Measurements from ENCODE around the gene EPS8. TPM values are rescaled to one million over a fixed set of nuclear protein-coding genes. Genes with fewer than 3 reads are reported as not detected.

Gene EPS8
- total RNA-seq, 1 donor, result 4.2 TPM

DNA sequence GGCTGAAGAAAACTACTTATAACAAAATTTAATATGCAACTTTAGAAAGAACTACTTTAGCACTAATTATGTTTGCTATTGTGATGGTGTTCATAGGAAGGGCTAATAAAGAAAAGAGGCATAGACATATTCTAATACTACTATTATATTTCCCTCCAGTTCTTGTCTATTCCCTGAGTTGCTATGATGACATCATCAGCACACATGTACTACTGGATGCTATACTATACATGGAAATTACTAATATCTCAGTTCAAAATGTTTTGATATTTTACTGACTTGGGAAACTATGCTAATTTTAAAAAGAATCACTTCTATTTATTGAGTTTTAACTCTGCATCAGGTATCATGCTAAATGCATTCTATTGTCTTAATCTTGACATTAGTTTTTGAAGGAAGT, 101.6 kb downstream of the EPS8 start:
- Histone ChIP-seq H3K9me3 (ENCODE audit: low read depth, low read length) (no peaks in the 10 kb centered on the region), H3K4me1 (ENCODE audit: insufficient read depth, low read length) (peaks cover 29% of the 10 kb centered on the region), H3K27me3 (ENCODE audit: insufficient read depth, low read length) (no peaks in the 10 kb centered on the region), H3K4me3 (ENCODE audit: low read length) (no peak overlapping the region)

DNA sequence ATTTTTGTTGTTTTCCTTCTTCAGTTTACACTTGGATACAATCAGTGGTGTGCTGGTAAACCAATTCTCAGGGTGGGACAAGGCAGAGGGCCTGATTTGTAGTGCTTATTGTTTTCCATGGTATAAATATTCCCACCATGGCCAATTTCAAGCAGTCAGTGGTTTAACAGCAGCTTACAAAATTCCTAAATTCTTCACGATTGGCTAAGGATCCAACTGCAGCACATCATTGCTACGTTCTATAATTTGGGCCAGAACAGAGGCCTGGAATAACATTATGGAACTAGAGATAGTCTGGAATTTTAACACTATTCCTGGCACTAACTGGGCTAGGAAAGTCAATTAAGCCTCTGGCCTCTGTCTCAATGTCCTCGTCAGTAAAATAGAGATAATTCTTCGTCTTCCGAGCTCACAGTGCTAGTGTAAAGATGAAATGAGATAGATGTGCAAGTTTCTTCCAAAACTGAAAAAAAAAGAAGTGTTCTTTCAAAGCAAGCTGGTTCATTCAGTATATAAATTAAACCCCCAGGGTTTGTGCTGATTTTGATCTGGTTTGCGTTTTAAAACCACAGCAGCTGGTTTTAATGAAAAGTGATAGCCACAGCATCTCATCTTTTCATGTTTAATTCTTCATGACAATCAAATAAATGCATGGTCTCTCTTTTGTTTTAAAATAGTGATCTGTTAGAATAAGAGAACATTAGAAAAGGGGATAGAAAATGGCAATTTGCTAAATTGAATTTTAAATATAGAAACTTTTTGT, 104.1 kb downstream of the EPS8 start:
- Histone ChIP-seq H3K4me1 (ENCODE audit: insufficient read depth, low read length) (peaks cover 16% of the 10 kb centered on the region), H3K4me3 (ENCODE audit: low read length) (no peak overlapping the region), H3K27me3 (ENCODE audit: insufficient read depth, low read length) (no peaks in the 10 kb centered on the region), H3K9me3 (ENCODE audit: low read depth, low read length) (no peaks in the 10 kb centered on the region)

DNA sequence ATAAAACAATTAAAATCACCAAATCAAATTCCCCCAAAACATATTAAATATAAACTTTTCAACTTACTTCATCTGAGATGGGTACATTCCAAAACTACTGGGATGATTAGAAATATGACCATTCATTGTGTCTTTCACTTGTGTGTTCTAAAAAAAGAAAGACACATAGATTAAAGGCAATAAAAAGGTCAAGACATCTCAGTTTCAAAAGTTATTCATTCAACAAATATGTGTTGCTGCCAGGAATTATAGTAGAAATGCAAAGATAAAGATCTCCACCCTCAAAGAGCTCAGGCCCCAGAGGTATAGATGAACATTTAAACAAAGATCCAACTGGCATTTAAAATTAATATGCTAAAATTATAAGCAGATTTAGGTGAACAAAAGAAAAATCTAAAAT, 106.4 kb downstream of the EPS8 start:
- Histone ChIP-seq H3K4me1 (ENCODE audit: insufficient read depth, low read length) (no peaks in the 10 kb centered on the region), H3K27me3 (ENCODE audit: insufficient read depth, low read length) (no peaks in the 10 kb centered on the region), H3K9me3 (ENCODE audit: low read depth, low read length) (no peaks in the 10 kb centered on the region), H3K4me3 (ENCODE audit: low read length) (no peak overlapping the region)

DNA sequence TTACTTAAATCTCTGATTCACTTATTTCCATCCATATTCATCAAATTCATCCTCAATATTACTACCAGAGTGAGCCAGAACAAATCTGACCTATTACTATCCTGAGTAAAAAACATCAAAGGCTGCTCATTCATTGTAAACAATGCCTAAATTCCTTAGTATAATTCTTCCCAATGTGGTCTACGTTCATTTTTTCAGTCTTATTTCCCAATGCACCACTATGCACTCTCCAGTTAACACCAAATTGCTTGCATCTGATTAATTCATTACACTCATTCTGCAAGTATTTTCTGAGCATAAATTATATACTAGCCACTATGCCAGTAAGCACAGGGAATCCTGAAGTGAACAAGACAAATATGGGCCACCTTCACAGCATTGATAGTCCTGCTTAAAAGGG, 110.0 kb downstream of the EPS8 start:
- Histone ChIP-seq H3K4me3 (ENCODE audit: low read length) (no peak overlapping the region), H3K27me3 (ENCODE audit: insufficient read depth, low read length) (no peaks in the 10 kb centered on the region), H3K4me1 (ENCODE audit: insufficient read depth, low read length) (no peaks in the 10 kb centered on the region), H3K9me3 (ENCODE audit: low read depth, low read length) (no peaks in the 10 kb centered on the region)

DNA sequence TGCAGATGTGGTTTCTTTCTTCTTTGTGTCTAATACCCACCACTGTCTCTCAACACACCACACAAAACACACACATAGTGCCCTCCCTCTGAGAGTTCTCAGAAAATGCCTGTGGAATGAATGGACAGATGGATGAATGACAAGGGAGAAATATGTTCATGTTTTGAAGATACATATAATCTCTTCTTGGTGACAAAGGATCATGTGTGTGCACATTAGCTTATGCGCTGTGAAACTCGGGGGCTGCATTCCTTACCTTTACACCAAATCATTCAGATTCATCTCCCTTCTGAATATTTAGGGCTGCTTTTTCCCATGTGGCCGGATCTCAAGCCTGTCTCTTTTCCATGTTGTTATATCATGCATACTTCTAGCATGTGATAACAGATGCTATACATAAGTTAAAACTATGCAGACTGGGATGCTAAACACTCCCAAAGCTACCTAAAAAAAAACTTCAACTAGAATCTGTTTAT, 111.4 kb downstream of the EPS8 start:
- no peaks in the 10 kb centered on the region for H3K9me3 ChIP-seq (ENCODE audit: low read depth, low read length)
- no peak overlapping the region for H3K4me3 ChIP-seq (ENCODE audit: low read length)
- H3K4me1 ChIP-seq (ENCODE audit: insufficient read depth, low read length), result no peaks in the 10 kb centered on the region
- no peaks in the 10 kb centered on the region for H3K27me3 ChIP-seq (ENCODE audit: insufficient read depth, low read length)

DNA sequence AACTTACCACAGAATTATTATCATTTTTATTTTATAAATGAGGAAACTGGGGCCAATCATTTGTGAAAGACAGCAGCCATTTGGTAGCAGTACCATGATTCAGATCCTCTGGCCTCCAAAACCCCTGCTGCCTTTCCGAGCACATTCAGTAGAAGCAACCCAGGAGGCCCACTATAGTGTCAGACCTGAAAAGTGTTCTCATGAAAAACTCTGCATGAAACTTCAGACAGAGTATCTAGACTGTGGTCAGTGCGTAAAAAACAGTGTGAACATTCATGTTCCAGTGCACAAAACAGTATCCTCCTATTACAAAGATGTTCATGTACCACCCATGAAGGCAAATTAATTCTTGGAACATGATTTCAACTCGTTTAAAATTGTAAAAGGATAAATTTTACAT, 112.0 kb downstream of the EPS8 start:
- H3K4me1 ChIP-seq (ENCODE audit: insufficient read depth, low read length), result no peaks in the 10 kb centered on the region
- no peak overlapping the region for H3K4me3 ChIP-seq (ENCODE audit: low read length)
- no peaks in the 10 kb centered on the region for H3K27me3 ChIP-seq (ENCODE audit: insufficient read depth, low read length)
- H3K9me3 ChIP-seq (ENCODE audit: low read depth, low read length), result no peaks in the 10 kb centered on the region

DNA sequence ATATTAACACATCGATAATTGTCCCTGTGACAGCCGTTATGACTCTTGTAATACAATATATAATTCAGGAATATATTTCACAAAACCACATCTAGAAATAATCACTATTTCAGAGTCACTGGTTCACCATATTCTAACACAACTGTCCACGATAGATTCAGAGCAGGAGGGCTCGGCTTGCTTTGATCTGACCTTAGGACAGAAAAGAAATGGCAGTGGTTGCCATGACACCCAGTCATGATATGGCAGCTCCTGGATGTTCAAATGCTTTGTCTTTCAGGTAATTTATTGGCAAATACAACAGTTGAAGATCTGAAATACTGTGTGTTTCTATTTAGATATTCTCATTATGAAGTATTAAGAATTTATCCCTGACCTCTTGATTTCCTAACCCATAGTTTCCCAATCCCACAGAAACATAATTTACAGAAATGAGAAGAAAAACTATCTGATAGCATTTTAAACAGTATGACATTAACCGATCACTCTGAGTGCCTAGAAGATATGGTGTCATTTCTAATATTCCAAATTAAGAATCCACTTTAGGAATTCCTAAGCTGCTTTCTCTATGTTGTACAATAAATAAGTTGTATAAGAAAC, 116.4 kb downstream of the EPS8 start:
- Histone ChIP-seq H3K4me3 (ENCODE audit: low read length) (no peak overlapping the region), H3K4me1 (ENCODE audit: insufficient read depth, low read length) (no peaks in the 10 kb centered on the region), H3K27me3 (ENCODE audit: insufficient read depth, low read length) (no peaks in the 10 kb centered on the region), H3K9me3 (ENCODE audit: low read depth, low read length) (no peaks in the 10 kb centered on the region)

DNA sequence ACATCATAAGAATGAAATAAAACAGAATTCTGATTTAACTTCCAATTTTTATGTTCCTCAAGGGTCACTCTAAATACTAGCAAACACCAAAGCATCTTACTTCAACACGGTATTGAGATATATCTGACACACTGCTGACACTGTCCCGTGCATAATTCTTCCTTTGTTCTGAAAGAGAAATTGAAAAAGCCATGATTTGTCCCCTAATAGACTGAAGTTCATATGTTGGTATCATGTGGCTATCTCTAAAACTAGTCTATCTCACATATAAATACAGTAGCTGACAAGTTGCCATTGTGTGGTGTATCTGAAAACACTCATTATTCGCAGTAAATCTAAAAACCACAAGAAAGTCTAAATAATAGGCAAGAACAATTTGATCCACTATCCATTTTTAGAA, 118.4 kb downstream of the EPS8 start:
- no peaks in the 10 kb centered on the region for H3K9me3 ChIP-seq (ENCODE audit: low read depth, low read length)
- no peak overlapping the region for H3K4me3 ChIP-seq (ENCODE audit: low read length)
- H3K27me3 ChIP-seq (ENCODE audit: insufficient read depth, low read length), result no peaks in the 10 kb centered on the region
- H3K4me1 ChIP-seq (ENCODE audit: insufficient read depth, low read length), result no peaks in the 10 kb centered on the region

DNA sequence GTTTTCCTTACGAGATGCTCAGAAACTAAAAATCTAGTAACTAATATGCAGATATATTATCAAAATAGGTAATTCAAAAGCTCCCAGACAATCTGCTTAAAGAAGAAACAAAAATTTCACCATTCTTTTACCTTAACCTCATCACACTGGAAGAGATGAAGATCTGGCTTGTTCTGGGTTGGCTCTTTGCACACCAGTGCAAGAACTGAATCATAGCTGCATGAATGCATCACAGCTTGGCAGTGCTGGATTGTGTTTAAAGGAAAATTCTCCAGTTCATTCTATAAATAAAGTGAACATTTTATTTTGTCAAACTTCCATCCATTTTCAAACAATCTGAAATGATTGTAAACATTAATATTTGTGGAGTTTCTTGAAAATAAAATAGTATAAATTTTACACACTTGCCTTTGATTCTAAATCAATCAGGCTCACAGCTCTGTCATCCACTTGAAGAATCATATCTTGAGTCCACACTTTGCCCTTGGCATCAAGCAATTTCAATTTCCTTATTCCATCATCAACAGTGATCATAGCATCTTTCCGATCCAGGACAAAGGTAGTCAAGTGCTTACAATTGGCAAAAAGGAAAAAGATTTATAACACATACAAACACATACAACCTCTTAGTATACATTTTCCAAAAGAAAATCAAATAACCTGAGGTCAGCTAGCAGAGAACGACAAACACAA, 119.8 kb downstream of the EPS8 start:
- no peaks in the 10 kb centered on the region for H3K4me1 ChIP-seq (ENCODE audit: insufficient read depth, low read length)
- no peaks in the 10 kb centered on the region for H3K9me3 ChIP-seq (ENCODE audit: low read depth, low read length)

DNA sequence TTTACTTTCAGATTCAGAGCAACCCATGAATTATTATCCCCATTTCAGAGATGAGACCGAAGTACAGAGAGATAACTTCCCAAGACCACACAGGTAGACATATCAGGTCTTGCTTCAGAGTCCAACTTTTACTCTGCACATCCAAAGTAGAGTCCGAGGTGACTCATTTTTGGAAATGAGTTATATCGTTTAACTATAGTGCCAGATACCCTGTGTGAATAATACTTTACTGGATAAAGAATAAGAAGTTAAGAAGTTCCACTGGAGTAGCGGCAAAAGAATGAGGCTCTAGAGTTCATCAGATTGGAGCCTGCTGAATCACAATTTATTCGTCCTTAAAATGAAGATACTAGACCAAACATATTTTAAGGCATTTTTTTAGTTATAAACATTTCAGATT, 124.7 kb downstream of the EPS8 start:
- H3K4me1 ChIP-seq (ENCODE audit: insufficient read depth, low read length), result no peaks in the 10 kb centered on the region
- H3K4me3 ChIP-seq (ENCODE audit: low read length), result no peak overlapping the region
- peaks cover 4% of the 10 kb centered on the region for H3K9me3 ChIP-seq (ENCODE audit: low read depth, low read length)
- no peaks in the 10 kb centered on the region for H3K27me3 ChIP-seq (ENCODE audit: insufficient read depth, low read length)

More for the DNA sequence above, 119.8 kb downstream of the EPS8 start:
- H3K4me3 ChIP-seq (ENCODE audit: low read length), result no peak overlapping the region
- H3K27me3 ChIP-seq (ENCODE audit: insufficient read depth, low read length), result no peaks in the 10 kb centered on the region

DNA sequence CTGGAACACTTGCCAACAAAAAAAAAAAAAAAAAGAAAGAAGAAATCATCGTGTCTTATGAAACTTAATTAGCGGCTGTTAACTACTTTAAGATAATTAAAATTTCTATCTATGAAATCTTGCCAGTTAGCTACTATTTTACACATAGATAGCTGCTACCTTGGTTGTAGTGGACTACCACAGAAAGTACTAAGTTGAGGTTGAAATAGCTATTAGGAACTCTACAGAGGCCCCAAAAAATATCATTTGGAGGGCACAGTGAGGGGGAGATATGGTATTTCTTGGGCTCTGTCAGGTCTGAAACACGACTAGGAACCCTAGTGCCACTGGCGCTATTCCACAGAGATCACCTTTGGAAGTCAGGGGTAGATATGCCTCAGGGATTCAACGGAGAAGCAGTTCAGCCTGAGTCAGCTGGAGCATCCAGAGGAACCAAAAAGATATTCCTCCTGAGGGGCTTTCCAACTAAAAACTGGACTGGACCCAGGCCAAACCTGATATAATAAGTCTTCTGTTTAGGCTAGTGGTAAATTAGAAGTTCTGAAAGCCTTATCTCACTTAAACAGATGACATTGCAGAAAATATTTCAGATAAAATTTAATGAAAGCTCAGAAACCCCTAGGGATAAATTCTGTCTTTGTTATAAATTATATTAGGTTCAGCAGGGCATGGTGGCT, 126.1 kb downstream of the EPS8 start:
- H3K27me3 ChIP-seq (ENCODE audit: insufficient read depth, low read length), result no peaks in the 10 kb centered on the region
- no peak overlapping the region for H3K4me3 ChIP-seq (ENCODE audit: low read length)
- no peaks in the 10 kb centered on the region for H3K4me1 ChIP-seq (ENCODE audit: insufficient read depth, low read length)
- H3K9me3 ChIP-seq (ENCODE audit: low read depth, low read length), result peaks cover 4% of the 10 kb centered on the region

DNA sequence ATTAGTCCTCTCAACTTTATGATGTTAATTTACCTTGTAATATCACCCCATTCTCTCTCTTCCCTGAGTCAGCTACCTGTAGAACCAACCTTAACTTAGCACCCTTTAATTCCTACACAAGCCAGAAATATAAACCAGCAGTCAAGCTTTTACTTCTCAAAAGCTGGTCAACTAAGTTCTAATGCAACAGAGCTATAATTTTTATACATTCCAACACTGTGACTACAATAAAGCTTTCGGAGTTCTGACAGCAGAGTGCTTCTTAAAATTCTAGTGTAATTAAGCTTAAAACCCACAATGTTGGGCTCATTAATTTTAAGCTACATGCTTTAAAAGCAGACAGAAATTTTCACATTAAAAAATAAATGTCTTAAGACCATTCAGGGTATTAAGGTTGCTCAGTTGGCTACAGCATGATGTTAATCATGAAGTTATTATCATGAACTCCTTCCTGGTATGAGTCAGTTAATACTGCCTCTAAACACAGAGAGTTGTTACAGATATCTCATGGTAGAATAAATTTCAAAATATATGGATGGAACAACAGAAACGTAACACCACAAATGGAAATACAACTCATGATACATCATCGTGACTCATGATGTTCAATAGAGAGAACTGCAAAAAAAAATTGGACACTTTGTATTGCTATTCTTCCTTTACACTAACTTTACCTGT, 126.7 kb downstream of the EPS8 start:
- Histone ChIP-seq H3K27me3 (ENCODE audit: insufficient read depth, low read length) (no peaks in the 10 kb centered on the region), H3K9me3 (ENCODE audit: low read depth, low read length) (peaks cover 4% of the 10 kb centered on the region), H3K4me1 (ENCODE audit: insufficient read depth, low read length) (no peaks in the 10 kb centered on the region), H3K4me3 (ENCODE audit: low read length) (no peak overlapping the region)

DNA sequence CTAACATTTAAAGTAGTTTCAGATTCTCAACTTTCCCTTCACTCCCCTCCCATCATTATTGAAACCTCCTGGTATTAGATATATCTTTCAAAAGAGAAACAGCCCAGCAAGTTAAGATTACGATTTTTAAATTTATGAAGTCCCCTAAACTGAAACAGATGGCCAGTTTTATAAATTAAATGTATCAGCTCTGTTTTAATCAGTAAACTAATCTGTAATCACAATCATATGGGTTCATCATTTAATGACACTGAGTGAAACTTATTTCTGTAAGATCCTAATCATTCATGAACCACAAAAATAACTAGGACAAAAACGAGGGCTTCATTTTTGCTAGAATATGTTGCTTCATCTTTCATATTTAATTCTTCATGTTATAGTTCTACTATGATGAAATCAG, 137.8 kb downstream of the EPS8 start:
- no peaks in the 10 kb centered on the region for H3K27me3 ChIP-seq (ENCODE audit: insufficient read depth, low read length)

DNA sequence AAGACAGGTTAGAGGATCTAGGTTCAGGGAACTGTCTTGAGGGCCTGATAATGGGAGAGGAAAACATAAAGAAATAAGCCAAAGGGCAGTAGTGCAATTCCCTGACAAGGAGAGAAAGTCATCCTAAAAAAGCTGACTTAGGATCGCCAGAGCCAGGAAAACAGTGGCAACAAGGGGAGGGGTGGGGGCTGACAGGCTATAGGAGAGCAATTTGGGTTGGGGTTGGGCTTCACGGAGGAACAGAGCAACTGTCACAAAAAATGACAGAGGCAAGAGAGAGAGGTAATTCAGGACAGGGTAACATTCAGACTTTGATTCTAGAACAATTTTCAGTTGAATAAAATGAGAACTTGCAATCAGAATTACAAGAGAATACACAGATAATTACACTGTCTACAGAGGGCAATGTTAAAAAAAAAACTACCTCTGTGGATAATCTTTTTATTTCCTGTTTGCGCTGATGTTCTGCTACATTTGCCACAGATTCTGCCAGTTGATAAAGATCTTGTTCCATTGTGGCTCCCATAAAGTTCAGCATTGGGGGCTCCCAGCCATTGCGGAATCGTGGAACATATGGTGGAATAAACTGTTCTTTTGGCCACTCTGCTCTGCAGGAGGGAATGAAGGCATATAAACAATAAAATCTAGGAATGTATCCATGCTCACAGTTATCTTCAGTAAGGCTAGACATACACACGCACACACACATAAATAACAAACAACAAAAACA, 138.6 kb downstream of the EPS8 start:
- Histone ChIP-seq H3K9me3 (ENCODE audit: low read depth, low read length) (no peaks in the 10 kb centered on the region), H3K4me1 (ENCODE audit: insufficient read depth, low read length) (no peaks in the 10 kb centered on the region), H3K4me3 (ENCODE audit: low read length) (no peak overlapping the region), H3K27me3 (ENCODE audit: insufficient read depth, low read length) (no peaks in the 10 kb centered on the region)

More for the DNA sequence above, 137.8 kb downstream of the EPS8 start:
- Histone ChIP-seq H3K4me3 (ENCODE audit: low read length) (no peak overlapping the region), H3K4me1 (ENCODE audit: insufficient read depth, low read length) (no peaks in the 10 kb centered on the region), H3K9me3 (ENCODE audit: low read depth, low read length) (no peaks in the 10 kb centered on the region)

Data from mononuclear cell (primary cell).